ENCODE measurements around the gene GLCCI1.
"Not testable (repeated sequence)": the region's sequence is repeated elsewhere in the genome, so short reads cannot be mapped to it uniquely, and the experiment has no call there.

GLCCI1 gene

GRCh38 chr7:8052824-8053223 is 84.2 kb downstream of the GLCCI1 start:
- no peak for DNase-seq

- no peak for DNase-seq
Observed at GRCh38 chr7:8056439-8056838, 87.8 kb downstream of the GLCCI1 start.

- no peak for DNase-seq
Observed at GRCh38 chr7:8057566-8057965, 89.0 kb downstream of the GLCCI1 start.

- no peak for DNase-seq
Observed at GRCh38 chr7:8058322-8058721, 89.7 kb downstream of the GLCCI1 start.

- no peak for DNase-seq
Observed at GRCh38 chr7:8058852-8059251, 90.3 kb downstream of the GLCCI1 start.

- no peak for DNase-seq
Observed at GRCh38 chr7:8060241-8060640, 91.6 kb downstream of the GLCCI1 start.

- not testable (repeated sequence) for DNase-seq
Observed at GRCh38 chr7:8063300-8063699, 94.7 kb downstream of the GLCCI1 start.

GRCh38 chr7:8063706-8064297 is 95.2 kb downstream of the GLCCI1 start:
- DNase-seq: no peak

GRCh38 chr7:8064828-8065227 is 96.2 kb downstream of the GLCCI1 start:
- no peak for DNase-seq

- DNase-seq: no peak
Observed at GRCh38 chr7:8065356-8065813, 96.8 kb downstream of the GLCCI1 start.

GRCh38 chr7:8068892-8069686 is 100.5 kb downstream of the GLCCI1 start:
- no peak for DNase-seq

GRCh38 chr7:8070451-8071180 is 102.0 kb downstream of the GLCCI1 start:
- no peak for DNase-seq

GRCh38 chr7:8078418-8078817 is 109.8 kb downstream of the GLCCI1 start:
- no peak for DNase-seq

- DNase-seq: no peak
Observed at GRCh38 chr7:8082762-8083161, 114.2 kb downstream of the GLCCI1 start.

- no peak for DNase-seq
Observed at GRCh38 chr7:8084836-8085235, 116.2 kb downstream of the GLCCI1 start.

GRCh38 chr7:8085420-8085819 is 116.8 kb downstream of the GLCCI1 start:
- no peak for DNase-seq

GRCh38 chr7:8086239-8086638 is 117.6 kb downstream of the GLCCI1 start:
- no peak for DNase-seq

- DNase-seq: no peak
Observed at GRCh38 chr7:8089036-8089780, 120.6 kb downstream of the GLCCI1 start.

- DNase-seq: no peak
Observed at GRCh38 chr7:8092140-8092539, 123.5 kb downstream of the GLCCI1 start.

- no peak for DNase-seq
Observed at GRCh38 chr7:8094164-8095140, 125.9 kb downstream of the GLCCI1 start.

- not testable (repeated sequence) for DNase-seq
Observed at GRCh38 chr7:8101292-8101691, 132.7 kb downstream of the GLCCI1 start.

GRCh38 chr7:8103282-8103681 is 134.7 kb downstream of the GLCCI1 start:
- DNase-seq: no peak
